Measurements from ENCODE around the gene ISG20L2. TPM values are rescaled to one million over a fixed set of nuclear protein-coding genes. Genes with fewer than 3 reads are reported as not detected.

The ISG20L2 gene
- total and polyA plus RNA-seq, 2 experiments from 2014 or later: 23.1 to 34.9 TPM

- no peaks in the 10 kb centered on the region for H3K36me3 ChIP-seq (ENCODE audit: insufficient read depth)
- H3K27me3 ChIP-seq (ENCODE audit: insufficient read depth): no peaks in the 10 kb centered on the region
- H3K27me3 Mint-ChIP-seq (ENCODE audit: insufficient read depth, low read depth, poor library complexity): peaks cover 13% of the 10 kb centered on the region
- H3K9me3 Mint-ChIP-seq: no peaks in the 10 kb centered on the region
- H3F3A ChIP-seq (replicated peaks; ENCODE audit: low read depth): peaks cover 11% of the 10 kb centered on the region; the same call in 1 of the 2 replicates
- no peak overlapping the region for H3K4me3 ChIP-seq
- H4K20me1 ChIP-seq (replicated peaks; ENCODE audit: insufficient read depth): no peaks in the 10 kb centered on the region
- H3K4me1 Mint-ChIP-seq: peaks cover 10% of the 10 kb centered on the region
- DNase-seq (ENCODE audit: low spot score): no peak
- no peak for ATAC-seq
- no peaks in the 10 kb centered on the region for H3K9me2 ChIP-seq (ENCODE audit: insufficient read depth)
- no peak overlapping the region for H3K4me3 Mint-ChIP-seq
- peaks cover 19% of the 10 kb centered on the region for H3K79me2 ChIP-seq (replicated peaks; ENCODE audit: insufficient read depth)
- no peak overlapping the region for H3K4me2 ChIP-seq
- no peak overlapping the region for H3K27ac Mint-ChIP-seq
- H3K4me1 ChIP-seq (ENCODE audit: insufficient read depth): peaks cover 16% of the 10 kb centered on the region; the same call in 1 of the 2 replicates
- 0 out of 3 replicates have a peak, but pooled peaks cover 2% of the 10 kb centered on the region for H3K36me3 Mint-ChIP-seq (ENCODE audit: low read depth)
- no peak for TF ChIP-seq EZH2phosphoT487 (IDR thresholded peaks at IDR 0.05; ENCODE audit: unreplicated experiment)
- TF ChIP-seq, protein P1, sequence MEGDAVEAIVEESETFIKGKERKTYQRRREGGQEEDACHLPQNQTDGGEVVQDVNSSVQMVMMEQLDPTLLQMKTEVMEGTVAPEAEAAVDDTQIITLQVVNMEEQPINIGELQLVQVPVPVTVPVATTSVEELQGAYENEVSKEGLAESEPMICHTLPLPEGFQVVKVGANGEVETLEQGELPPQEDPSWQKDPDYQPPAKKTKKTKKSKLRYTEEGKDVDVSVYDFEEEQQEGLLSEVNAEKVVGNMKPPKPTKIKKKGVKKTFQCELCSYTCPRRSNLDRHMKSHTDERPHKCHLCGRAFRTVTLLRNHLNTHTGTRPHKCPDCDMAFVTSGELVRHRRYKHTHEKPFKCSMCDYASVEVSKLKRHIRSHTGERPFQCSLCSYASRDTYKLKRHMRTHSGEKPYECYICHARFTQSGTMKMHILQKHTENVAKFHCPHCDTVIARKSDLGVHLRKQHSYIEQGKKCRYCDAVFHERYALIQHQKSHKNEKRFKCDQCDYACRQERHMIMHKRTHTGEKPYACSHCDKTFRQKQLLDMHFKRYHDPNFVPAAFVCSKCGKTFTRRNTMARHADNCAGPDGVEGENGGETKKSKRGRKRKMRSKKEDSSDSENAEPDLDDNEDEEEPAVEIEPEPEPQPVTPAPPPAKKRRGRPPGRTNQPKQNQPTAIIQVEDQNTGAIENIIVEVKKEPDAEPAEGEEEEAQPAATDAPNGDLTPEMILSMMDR (conservative IDR thresholded peaks at IDR 0.05; ENCODE audit: low read depth in 2 of 2): no peak
- TF ChIP-seq ZNF114 (CRISPR knock-in tag; IDR thresholded peaks at IDR 0.05): no peak
- TF ChIP-seq, protein P2, sequence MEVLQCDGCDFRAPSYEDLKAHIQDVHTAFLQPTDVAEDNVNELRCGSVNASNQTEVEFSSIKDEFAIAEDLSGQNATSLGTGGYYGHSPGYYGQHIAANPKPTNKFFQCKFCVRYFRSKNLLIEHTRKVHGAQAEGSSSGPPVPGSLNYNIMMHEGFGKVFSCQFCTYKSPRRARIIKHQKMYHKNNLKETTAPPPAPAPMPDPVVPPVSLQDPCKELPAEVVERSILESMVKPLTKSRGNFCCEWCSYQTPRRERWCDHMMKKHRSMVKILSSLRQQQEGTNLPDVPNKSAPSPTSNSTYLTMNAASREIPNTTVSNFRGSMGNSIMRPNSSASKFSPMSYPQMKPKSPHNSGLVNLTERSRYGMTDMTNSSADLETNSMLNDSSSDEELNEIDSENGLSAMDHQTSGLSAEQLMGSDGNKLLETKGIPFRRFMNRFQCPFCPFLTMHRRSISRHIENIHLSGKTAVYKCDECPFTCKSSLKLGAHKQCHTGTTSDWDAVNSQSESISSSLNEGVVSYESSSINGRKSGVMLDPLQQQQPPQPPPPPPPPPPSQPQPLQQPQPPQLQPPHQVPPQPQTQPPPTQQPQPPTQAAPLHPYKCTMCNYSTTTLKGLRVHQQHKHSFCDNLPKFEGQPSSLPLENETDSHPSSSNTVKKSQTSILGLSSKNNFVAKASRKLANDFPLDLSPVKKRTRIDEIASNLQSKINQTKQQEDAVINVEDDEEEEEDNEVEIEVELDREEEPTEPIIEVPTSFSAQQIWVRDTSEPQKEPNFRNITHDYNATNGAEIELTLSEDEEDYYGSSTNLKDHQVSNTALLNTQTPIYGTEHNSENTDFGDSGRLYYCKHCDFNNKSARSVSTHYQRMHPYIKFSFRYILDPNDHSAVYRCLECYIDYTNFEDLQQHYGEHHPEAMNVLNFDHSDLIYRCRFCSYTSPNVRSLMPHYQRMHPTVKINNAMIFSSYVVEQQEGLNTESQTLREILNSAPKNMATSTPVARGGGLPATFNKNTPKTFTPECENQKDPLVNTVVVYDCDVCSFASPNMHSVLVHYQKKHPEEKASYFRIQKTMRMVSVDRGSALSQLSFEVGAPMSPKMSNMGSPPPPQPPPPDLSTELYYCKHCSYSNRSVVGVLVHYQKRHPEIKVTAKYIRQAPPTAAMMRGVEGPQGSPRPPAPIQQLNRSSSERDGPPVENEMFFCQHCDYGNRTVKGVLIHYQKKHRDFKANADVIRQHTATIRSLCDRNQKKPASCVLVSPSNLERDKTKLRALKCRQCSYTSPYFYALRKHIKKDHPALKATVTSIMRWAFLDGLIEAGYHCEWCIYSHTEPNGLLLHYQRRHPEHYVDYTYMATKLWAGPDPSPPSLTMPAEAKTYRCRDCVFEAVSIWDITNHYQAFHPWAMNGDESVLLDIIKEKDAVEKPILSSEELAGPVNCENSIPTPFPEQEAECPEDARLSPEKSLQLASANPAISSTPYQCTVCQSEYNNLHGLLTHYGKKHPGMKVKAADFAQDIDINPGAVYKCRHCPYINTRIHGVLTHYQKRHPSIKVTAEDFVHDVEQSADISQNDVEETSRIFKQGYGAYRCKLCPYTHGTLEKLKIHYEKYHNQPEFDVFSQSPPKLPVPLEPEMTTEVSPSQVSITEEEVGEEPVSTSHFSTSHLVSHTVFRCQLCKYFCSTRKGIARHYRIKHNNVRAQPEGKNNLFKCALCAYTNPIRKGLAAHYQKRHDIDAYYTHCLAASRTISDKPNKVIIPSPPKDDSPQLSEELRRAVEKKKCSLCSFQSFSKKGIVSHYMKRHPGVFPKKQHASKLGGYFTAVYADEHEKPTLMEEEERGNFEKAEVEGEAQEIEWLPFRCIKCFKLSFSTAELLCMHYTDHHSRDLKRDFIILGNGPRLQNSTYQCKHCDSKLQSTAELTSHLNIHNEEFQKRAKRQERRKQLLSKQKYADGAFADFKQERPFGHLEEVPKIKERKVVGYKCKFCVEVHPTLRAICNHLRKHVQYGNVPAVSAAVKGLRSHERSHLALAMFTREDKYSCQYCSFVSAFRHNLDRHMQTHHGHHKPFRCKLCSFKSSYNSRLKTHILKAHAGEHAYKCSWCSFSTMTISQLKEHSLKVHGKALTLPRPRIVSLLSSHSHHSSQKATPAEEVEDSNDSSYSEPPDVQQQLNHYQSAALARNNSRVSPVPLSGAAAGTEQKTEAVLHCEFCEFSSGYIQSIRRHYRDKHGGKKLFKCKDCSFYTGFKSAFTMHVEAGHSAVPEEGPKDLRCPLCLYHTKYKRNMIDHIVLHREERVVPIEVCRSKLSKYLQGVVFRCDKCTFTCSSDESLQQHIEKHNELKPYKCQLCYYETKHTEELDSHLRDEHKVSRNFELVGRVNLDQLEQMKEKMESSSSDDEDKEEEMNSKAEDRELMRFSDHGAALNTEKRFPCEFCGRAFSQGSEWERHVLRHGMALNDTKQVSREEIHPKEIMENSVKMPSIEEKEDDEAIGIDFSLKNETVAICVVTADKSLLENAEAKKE (CRISPR knock-in tag; IDR thresholded peaks at IDR 0.05): no peak
- H2AFZ ChIP-seq: no peak overlapping the region
- no peak overlapping the region for H3K27ac ChIP-seq (ENCODE audit: low read depth)
Observed at GRCh38 chr1:156755527-156755950, 27.0 kb upstream of the ISG20L2 start.

Data from GM23338 (cell line).